ENCODE measurements around the gene IGLL5.
A peak's percentile ranks its signal among the peaks of the same experiment; 100 is the strongest.

Gene IGLL5

DNA sequence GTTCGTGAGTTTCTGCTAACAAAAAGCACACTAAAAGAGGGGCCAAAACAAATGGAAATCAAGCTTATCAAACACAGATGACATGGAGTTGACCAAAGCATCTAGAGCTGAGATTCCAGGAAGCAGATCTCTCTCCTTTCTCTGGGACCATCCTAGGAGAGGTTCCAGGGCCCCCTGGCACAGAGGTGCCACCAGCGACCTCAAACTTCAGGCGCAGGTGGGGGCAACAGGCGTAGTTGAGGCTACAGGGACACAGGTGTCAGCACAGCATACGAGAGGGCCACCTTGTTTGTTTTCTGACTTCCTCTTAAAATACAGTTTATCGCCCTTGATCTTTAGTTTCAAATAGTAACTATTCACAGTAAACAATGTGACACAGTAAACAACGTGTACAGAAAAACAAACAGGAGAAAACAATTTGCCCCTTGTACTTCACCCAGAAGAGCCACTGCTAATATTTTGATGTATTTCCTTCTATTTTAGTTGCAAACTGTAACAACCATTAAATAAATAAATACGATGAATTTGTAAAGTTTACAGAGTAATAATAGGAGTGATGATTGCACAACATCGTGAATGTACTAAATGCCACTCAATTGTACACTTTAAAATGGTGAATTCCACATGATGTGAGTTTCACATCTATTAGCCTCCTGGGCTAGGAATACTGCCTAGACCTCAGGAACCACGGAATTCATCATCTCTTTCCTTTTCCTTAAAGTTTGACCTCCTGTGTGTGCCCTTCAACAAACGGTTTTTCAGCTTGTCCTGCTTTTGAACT, 52.2 kb downstream of the IGLL5 start:
- DNase-seq (ENCODE audit: low read depth): no peak
- TF ChIP-seq, protein P1, sequence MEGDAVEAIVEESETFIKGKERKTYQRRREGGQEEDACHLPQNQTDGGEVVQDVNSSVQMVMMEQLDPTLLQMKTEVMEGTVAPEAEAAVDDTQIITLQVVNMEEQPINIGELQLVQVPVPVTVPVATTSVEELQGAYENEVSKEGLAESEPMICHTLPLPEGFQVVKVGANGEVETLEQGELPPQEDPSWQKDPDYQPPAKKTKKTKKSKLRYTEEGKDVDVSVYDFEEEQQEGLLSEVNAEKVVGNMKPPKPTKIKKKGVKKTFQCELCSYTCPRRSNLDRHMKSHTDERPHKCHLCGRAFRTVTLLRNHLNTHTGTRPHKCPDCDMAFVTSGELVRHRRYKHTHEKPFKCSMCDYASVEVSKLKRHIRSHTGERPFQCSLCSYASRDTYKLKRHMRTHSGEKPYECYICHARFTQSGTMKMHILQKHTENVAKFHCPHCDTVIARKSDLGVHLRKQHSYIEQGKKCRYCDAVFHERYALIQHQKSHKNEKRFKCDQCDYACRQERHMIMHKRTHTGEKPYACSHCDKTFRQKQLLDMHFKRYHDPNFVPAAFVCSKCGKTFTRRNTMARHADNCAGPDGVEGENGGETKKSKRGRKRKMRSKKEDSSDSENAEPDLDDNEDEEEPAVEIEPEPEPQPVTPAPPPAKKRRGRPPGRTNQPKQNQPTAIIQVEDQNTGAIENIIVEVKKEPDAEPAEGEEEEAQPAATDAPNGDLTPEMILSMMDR (IDR thresholded peaks at IDR 0.05; ENCODE audit: control insufficient read depth, insufficient read depth, low read depth, low read length, missing control alignments): no peak

DNA sequence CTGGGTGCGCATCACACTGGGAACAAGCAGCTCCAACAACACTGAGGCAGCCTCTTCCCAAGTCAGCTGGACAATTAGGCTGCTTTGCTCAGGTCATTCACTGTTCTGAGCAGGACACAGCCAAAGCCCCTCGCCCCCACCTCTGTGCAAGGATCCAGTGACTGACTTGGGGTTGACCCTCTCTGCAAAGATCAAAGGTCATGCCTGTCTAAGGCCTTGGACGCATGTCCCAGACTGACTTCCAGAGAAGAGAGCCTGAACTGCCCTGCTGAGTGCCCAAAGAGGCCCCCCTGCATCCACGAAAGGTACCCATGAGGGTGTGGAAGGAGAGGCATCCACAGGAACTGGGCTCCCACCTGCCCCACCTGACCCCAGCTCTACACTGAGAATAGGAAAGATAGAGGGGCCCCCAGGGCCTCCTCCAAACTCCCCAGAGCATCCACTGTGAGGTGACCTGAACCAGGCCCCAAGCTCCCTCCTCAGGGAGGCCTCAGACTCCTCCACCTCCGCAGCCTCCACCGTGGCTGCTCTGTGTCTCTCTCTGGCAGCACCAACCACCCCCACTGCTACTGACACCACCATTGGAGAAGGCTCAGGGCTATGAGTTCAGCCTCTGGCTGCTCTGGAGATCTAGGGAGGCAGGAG, 53.5 kb downstream of the IGLL5 start:
- no peak for DNase-seq (ENCODE audit: low read depth)
- H3K4me3 ChIP-seq (ENCODE audit: control insufficient read depth, low read depth, low read length): no peak overlapping the region
- TF ChIP-seq, protein P1 (IDR thresholded peaks at IDR 0.05; ENCODE audit: control insufficient read depth, insufficient read depth, low read depth, low read length, missing control alignments): no peak

More for the DNA sequence above, 52.2 kb downstream of the IGLL5 start:
- H3K4me3 ChIP-seq (ENCODE audit: control insufficient read depth, low read depth, low read length): no peak overlapping the region

DNA sequence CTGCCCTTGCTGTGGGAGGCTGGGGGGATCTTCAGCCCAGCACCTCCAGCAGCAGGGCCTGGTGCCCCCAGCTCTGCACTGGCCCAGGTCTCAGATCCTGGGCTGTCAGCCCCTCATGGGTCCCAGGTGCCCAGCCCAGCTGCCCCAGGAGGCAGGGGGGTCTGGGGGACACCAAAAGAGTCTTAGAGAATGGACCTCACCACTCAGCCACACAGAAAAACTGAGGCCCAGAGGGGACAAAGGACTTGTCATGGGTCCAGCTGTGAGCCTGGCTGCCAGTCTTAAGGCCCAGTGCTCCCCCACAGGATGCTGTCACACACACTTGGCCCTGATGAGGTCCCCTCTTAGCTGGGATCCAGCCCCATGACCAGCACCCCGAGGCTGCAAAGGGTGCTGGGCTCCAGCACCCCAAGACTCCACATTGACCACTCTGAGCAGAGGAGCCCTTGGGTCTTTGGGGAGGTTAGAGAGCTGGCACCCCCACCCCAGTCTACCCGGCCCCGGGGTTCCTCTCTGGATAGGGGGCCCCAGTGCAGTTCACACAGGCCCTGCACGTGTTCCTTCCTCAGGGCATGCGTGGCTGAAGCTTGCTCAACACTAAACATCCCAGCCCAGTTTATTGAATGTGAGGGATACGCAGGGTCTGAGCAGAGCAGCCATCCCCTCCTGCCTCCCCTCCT, 54.4 kb downstream of the IGLL5 start:
- TF ChIP-seq, protein P1 (IDR thresholded peaks at IDR 0.05; ENCODE audit: control insufficient read depth, insufficient read depth, low read depth, low read length, missing control alignments): no peak
- no peak overlapping the region for H3K4me3 ChIP-seq (ENCODE audit: control insufficient read depth, low read depth, low read length)
- no peak for DNase-seq (ENCODE audit: low read depth)

DNA sequence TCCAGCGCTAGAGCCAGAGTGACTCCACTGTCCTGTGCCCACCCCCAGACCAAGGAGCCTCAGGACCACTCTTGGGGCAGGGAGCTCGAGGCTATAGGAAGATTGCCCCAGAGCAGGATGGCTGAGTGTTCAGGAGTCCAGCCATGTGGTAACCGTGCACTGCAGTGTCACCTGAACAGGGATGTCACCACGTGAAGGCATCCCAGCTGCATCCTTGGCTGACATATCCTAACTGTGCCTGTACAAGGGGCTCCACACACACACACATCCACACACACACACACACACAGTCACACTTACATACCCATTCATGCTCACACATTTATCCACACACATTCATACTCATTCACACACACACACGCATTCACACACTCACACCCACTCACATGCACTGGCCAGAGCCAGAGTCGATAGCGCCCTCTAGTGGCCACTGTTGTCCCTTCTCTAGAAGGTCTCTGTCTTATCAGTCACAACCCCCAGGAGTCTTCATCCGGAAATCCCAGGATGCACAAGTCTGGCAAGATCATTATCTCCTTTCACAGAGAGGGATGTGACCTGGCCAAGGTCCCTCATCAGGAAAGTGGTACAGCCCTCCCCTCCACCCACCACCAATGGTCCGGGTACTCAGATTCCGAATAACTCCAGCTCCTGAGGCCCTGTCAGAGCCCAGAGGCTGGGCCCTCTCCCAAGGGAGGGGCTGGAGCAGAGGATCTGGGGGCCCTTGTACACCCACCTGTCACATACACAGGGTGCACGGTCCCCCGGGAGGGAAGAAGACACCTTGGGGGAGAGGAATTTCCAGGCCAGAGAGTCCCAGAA, 55.1 kb downstream of the IGLL5 start:
- H3K4me3 ChIP-seq (ENCODE audit: control insufficient read depth, low read depth, low read length): no peak overlapping the region
- no peak for DNase-seq (ENCODE audit: low read depth)
- TF ChIP-seq, protein P1 (IDR thresholded peaks at IDR 0.05; ENCODE audit: control insufficient read depth, insufficient read depth, low read depth, low read length, missing control alignments): peak; percentile 65

DNA sequence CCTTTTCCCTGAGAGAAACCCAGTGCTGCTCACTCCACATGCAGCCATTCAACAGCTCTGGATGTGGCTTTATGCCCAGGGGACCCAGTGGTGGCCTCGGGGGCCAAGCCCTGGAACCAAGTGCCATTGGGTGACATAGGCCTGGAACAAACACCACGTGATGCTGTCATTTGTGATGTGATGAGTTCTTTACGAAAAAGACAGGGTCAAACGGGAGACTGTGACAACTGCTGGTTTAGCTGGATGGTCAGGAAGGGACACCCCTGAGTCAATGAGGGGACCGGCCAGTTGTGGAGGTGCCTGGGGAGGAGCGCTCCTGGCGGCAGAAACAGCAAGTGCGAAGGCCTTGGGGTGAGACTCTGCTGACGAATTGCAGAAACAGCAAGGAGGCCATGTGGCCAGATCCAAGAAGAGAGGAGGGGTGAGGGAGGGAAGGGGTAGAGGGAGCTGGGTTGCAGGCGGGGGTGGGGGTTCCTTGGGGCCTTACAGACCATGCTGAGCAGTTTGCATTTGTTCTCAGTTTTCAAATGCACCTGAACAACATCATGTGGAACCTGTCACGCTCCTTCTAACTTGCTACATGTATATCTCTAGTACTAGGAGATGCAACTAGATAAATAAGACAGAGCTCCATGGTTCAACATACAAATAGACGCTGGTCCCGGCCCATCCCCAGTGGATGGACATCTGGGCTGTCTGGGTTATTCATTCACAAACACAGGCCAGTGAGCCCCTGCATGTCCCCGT, 56.1 kb downstream of the IGLL5 start:
- TF ChIP-seq, protein P1 (IDR thresholded peaks at IDR 0.05; ENCODE audit: control insufficient read depth, insufficient read depth, low read depth, low read length, missing control alignments): no peak
- no peak overlapping the region for H3K4me3 ChIP-seq (ENCODE audit: control insufficient read depth, low read depth, low read length)
- no peak for DNase-seq (ENCODE audit: low read depth)

Measured in AG09309 (cell line).